ENCODE measurements around the gene SLC8B1.
A peak's percentile ranks its signal among the peaks of the same experiment; 100 is the strongest.
"Not testable (repeated sequence)": the region's sequence is repeated elsewhere in the genome, so short reads cannot be mapped to it uniquely, and the experiment has no call there.

Gene SLC8B1

DNA sequence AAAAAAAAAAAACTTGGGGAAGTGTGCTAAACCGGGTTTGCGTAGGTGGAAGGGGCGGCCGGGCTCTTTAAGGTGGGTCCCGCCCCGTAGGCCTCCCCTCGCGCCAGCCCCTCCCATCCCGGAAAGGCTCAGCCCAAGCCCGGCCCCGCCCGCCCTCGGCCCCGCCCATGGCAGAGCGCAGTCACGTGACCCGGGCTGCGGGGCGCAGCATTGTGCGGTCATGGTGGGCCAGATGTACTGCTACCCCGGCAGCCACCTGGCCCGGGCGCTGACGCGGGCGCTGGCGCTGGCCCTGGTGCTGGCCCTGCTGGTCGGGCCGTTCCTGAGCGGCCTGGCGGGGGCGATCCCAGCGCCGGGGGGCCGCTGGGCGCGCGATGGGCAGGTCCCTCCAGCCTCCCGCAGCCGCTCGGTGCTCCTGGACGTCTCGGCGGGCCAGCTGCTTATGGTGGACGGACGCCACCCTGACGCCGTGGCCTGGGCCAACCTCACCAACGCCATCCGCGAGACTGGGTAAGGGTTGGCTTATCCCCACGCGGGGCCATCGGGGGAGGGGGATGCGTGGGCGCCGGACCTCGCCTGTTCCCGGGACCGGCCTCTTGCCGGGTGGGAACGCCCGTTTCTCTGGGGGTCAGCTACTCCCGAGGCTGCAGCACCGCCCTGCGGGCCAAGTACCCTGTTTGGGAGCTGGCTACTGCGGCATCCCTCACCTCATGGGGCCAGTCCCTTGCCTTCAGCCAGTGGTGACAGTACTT, 23.6 kb upstream of the SLC8B1 start, which contains the start of gene PLBD2:
PLBD2 (plus strand) TSS at position 207 of the 752 bp plus-strand sequence; CDS start at position 221, 14 bp downstream.
- DNase-seq (ENCODE audit: low read depth in 2 of 3, low spot score in 1 of 3) = peak; percentile 90 to 94 (median 92)

DNA sequence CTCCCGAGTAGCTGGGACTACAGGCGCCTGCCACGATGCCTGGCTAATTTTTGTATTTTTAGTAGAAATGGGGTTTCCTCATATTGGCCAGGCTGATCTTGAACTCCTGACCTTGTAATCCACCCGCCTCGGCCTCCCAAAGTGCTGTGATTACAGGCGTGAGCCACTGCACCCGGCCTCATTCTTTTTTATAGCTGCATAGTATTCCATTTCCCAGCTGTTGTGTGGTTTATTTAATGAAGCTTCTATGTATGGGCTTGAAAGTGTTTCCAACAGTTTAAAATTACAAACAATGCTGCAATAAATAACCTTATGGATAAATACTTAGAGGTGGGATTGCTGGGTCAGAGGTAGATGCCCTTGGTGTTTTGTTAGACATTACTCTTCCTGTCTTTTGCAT, 19.3 kb upstream of the SLC8B1 start:
- DNase-seq (ENCODE audit: low read depth in 2 of 3, low spot score in 1 of 3) = not testable (repeated sequence)

DNA sequence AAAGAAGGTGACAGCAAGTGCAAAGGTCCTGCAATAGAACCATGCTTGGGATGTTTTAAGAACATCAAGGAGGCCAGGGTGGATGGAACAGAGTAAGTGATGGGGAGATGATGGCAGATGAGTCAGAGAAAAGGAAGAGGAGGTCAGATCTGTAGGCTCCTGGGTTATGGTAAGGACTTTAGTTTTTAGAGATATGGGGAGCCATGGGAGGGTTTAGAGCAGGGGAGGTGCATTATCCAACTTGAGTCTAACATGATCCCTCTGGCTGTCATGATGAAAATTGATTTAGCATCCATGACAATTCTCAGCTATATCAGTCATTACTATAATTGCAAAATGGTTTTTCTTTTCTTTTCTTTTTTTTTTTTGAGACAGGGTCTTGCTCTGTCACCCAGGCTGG, 16.2 kb upstream of the SLC8B1 start:
- DNase-seq (ENCODE audit: low read depth in 2 of 3, low spot score in 1 of 3) = no peak

DNA sequence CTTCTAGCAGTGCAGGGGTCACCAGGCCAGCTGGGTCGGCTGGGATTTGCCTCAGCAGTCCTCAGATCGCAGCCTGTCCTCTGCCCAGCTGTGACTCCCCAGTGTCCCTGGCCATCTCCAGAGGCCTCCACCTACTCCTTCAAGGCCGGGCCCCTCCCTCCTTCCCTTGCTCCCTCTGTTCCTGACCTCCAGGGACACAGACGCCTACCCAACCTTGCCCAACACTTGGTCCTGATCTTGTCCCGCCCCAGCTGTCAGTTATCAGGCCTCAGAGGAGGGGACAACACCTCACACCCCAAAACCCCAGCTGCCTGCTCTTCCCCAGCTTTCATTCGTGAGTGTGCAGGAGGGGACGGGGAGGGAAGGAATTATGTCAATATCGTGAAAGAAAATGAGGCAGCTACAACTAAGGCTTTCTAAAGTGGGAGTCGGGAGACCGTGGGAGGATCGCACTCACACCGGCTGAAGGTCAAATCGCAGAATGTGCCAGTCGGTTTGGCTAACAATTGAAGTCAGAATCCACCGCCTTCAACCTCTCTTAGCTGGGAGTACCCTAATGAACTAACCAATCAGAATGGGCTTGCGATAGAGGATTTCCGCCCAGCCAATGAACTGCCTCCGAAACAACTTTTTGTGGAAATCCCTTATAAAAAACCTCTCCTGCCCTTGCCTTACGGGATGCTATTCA, 14.1 kb upstream of the SLC8B1 start:
- DNase-seq (ENCODE audit: low read depth in 2 of 3, low spot score in 1 of 3) = no peak

DNA sequence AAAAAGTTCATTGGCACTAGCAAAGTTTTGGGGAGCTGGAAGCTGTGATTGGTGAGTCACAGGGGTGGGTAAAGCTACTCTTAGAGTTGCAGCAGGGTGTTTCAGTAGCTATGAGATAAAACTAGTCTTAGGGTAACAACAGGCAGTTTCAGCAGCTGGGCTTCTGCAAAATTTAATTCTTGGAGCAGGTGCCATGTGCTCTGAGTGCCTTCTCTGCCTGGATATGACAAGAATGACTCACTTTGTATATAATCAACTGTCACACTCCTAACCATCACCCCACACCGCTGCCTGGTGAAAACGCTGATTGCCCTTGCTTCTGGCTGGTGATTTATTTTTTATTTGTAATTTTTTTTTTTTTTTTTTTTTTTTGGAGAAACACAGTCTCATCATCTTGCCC, 13.0 kb upstream of the SLC8B1 start:
- DNase-seq (ENCODE audit: low read depth in 2 of 3, low spot score in 1 of 3) = no peak

DNA sequence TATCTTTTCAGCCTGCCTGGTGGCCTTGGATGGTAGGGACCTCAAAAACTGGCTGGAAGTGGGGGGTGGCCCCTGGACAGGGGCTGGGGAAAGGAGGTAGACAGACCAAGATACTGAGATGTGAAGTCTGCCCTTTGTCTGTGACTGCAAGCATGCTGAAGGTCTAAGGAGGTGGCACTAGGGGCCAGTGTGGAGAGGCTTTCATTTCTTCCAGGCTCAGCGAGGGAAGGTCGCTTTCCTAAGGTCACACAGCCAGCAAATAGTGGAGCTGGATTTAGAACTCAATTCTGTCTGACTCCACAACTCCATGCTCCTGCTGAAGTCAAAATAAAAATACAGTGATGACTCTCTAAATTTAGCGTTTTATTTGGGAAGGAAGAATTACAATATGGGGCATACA, 12.2 kb upstream of the SLC8B1 start:
- DNase-seq (ENCODE audit: low read depth in 2 of 3, low spot score in 1 of 3) = no peak

DNA sequence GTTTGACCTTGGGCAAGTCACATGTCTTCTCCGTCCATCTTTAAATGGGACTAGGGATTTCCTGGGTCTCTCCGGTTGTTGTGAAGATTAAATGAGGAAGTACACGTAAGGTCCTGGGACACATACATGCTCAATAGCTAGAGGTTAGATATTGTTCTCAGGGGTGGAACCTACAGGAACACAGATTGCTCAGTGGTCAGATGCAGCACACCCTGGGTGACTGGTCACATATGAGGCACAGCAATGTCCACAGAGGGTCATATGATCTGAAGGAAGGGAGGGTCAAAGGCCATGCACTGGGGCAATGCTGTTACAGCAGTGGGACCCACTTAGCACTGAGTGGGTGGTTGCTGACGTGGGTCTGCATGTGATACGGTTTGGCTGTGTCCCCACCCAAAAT, 11.4 kb upstream of the SLC8B1 start:
- no peak for DNase-seq (ENCODE audit: low read depth in 2 of 3, low spot score in 1 of 3)

DNA sequence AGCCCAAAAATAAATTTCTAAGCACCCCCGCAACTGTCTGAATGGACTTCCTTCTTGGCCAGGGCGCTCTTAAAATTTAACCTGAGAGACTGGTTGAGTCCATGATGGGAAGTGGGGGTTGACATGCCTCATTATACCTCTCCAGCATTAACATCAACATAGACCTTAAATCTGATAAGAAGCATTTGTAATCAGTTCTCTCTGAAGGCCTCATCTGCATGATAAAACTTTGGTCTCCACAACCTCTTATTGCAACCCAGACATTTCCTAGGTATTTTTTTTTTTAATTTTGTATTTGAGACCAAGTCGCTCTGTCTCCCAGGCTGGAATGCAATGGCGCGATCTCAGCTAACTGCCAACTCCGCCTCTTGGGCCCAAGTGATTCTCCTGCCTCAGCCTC, 10.4 kb upstream of the SLC8B1 start:
- DNase-seq (ENCODE audit: low read depth in 2 of 3, low spot score in 1 of 3) = no peak

DNA sequence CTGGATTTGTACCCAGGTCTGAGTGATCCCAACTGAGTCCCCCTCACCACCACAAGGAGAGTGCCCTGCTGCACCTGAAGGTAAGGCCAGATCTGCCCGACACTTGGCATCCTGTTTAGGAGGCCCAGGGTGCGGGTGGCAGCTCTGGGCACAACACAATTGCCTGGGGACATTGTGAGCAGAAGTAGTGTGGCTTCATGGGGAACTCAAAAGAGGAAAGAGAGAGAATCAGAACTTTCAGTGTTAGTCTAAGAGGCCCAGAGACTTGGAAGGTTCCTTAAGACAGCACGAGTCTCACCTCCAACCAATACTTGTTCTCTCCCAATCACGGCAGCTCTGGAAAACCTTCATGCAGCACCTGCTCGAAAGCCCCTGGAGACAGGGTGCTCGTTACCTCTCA, 6.6 kb upstream of the SLC8B1 start:
- DNase-seq (ENCODE audit: low read depth in 2 of 3, low spot score in 1 of 3) = no peak

DNA sequence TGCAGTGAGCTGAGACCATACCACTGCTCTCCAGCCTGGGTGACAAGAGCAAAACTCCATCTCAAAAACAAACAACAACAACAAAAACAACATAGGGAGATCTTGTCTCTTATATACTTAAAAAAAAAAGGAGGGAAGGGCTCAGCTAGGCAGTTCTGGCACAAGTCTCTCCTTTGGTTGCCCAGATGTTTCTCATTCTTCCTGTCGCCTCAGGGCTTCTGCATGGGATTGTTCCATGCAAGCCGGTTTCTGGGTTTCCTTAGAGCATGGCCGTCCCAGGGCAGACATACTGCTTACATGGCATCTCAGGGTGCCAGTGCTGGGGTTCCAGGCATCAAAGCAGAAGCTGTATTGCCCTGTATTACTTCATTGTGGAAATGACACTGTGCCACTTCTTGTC, 5.2 kb upstream of the SLC8B1 start:
- no peak for DNase-seq (ENCODE audit: low read depth in 2 of 3, low spot score in 1 of 3)

DNA sequence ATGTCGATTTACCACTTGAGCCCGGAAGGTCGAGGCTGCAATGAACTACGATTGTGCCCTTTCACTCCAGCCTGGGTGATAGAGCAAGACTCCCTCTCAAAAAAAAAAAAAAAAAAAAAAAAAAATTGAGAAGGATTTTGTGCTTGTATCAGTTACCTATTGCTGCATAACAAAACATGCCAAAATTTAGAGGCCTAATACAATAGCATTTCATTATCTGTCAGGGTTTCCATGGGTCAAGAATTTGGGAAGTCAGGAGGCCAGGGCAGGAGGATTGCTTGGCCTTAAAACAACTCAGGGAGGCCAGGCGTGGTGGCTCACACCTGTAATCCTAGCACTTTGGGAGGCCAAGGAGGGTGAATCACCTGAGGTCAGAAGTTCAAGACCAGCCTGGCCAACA, 4.6 kb upstream of the SLC8B1 start:
- no peak for DNase-seq (ENCODE audit: low read depth in 2 of 3, low spot score in 1 of 3)

DNA sequence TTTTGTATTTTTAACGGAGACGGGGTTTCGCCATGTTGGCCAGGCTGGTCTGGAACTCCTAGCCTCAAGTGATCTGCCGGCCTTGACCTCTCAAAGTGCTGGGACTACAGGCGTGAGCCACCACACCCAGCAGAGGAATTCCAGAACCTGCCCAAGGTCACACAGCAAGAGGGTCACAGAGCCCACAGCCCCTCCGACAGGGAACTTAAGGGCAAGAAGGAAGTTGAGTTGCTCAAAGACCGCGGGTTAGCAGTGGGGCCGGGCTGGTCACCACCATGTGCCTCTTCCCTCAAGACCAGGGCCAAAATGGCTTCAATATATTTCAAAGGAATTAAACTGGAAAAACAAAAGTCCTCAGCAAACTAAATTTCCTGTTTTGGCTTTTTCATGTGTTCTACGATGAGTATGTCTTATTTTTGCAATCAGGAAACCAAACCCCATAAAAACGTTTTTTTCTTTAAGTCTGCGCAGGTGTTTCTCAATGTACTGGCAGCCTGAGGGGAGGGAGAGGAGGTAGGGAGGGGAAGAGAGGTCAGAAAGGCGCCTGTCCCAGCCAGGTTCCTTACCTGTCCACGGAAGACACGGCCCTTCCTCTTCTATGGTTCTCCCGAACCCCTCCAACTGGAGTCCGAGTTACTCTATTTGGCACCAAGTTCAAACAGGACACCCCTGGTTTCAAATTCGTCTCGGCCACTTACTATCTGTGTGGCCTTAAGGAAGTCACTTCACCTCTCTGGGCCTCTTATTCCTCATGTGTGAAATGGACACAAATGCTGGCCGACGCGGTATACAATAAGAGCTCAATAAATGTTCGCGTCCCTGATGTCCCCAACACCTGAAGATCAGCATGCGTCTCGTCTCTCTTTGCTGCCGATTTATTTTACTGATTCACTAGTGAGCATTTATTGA, 778 bp downstream of the SLC8B1 start:
- DNase-seq (ENCODE audit: low read depth in 2 of 3, low spot score in 1 of 3) = no peak

DNA sequence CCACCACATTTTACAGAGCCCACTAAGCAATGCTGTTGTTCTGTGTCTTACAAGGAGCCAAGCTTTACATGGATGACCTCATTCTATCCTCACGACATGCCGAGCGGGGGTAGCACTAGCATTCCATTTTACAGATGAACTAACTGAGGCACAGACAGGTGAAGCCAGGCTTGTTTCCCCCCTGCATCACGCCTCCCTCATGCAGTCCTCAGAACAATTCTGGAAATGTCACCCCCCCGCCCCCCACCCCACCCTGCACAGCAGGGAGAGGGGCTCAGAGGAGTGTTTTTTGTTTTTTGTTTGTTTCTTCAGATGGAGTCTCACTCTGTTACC, 1.5 kb downstream of the SLC8B1 start:
- DNase-seq (ENCODE audit: low read depth in 2 of 3, low spot score in 1 of 3) = no peak

DNA sequence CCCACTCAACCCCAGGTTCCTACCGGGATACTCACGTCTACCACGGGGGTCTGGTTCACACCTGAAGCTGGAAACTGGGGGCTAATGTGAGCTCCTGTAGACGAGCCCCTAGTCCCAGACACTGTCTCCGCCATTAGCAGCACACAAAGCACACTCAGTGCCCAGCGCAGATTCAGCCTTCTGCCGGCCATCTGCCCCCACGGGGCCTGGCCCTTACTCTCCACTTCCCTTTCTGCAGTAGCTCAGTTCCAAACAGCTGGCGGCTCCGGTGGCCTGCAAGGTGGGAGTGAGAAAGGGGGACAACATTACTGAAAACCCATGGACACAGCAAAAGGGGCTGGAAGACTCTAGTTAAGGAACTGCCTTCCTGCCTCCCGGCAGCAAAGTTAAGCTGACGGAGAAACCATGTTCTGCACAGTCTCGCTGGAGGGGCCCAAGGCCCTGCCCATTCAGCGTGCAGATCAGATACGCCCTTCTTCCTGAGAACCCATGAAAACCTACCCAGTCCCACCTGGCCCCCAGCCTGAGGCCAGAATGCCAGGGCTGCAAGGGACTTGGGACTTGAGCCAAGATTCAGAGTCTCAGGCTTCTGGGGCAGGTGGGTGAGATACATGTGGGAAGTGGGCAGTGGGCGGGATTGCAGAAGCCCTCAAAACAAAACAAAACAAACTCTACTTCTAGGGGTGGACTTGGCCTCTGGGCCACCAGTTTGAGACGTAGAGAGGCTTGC, 2.1 kb downstream of the SLC8B1 start:
- no peak for DNase-seq (ENCODE audit: low read depth in 2 of 3, low spot score in 1 of 3)

DNA sequence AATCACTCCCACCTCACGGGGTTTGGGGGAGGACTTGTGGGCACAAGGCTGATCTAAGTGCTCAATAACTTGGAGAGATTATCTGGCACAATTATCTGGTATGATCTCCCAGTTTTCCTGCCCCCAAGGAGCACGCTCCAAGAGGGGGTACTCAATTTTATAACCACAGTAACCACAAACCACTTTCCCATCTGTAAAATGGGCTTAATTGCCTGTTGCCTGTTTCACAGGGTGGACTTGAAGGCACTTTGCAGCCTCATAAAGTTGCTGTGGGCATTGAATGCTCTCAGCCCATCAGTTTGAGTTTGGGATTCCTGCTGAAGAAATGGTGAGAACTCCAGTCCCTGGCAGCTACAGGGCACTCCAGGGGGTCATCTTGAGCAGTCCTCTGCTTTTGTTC, 4.4 kb downstream of the SLC8B1 start:
- no peak for DNase-seq (ENCODE audit: low read depth in 2 of 3, low spot score in 1 of 3)

DNA sequence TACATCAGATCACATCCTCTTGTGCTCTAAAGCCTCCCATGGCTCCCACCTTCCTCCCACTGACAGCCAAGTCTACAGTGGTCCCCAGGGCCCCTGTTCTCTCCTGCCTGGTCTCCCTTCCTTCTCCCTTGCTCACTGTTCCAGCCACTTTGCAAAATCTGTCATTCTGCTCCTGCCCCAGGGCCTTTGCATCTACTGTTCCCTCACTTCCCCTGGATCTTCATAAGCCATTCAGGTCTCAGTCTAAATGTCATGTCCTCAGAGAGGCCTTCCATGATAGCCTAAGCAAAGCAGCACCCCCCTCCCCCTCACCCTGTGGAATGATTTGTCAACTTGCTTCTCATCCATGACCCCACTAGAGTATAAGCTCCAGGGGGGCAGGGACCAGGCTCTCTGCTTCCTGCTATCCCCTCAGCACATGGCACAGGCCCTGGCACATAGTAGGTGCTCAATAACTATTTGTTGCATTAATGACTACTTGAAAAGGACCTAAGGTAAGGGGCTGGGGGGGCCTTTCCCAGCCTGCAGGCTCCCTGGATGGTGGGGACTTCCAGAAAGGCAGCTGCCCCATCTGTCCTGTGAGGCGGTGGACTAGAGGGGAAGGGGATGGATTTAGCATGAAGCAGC, 5.0 kb downstream of the SLC8B1 start:
- no peak for DNase-seq (ENCODE audit: low read depth in 2 of 3, low spot score in 1 of 3)

DNA sequence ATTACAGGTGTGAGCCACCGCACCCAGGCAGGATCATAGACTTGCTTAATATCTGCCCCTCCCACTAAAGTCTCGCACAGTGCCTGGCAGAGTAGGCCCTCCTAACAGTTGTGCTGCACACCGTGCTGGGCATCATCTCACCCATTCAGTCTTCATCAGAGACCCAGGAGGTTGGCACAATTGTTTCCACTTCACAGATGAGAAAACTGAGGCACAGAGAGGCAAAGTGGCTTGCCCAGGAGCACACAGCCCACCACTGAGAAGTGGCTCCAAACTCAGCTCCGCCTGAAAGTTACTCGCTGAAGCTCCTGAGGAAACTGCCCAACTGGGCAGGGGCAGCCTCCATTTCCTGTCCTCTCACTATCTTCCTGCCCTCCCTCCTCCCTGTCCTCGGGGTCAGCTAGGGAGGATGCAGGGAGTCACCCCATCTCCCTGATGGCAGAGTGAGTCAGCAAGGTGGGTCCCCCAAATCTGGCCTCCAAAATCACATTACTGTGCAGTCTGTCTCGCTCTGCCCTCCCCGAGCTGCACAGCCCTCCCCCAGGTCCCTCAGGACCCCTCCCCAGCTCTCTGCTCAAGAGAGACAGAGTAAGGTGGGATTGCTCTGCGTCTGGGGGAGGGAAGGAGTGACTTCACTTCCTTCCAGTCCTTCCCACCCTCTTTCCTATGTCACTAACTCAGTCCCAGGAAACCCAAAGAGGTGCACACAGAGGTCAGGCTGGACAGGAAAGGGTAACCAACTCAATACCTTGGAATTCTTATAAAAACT, 5.7 kb downstream of the SLC8B1 start:
- DNase-seq (ENCODE audit: low read depth in 2 of 3, low spot score in 1 of 3) = no peak

DNA sequence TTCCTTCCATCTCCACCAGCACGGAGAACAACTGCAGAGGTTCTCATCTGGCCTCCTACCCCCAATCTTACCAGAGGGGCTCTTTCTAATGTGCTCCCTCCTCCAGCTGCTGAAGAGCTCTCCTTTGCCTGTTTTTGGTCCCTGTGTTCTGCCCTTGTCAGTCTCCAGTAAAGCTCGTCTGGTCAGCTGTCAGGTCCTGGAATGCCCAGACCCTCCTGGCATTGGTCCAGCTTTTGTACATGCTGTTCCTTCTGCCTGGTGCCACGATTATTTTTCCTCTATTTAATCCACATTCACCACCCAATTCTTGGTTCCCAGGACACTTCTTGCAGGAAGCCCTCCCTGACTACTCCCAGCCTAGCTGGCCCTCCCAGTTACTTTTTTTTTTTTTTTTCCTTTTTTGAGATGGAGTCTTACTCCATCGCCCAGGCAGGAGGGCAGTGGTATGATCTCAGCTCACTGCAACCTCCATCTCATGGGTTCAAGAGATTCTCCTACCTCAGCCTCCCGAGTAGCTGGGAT, 6.5 kb downstream of the SLC8B1 start:
- DNase-seq (ENCODE audit: low read depth in 2 of 3, low spot score in 1 of 3) = no peak

DNA sequence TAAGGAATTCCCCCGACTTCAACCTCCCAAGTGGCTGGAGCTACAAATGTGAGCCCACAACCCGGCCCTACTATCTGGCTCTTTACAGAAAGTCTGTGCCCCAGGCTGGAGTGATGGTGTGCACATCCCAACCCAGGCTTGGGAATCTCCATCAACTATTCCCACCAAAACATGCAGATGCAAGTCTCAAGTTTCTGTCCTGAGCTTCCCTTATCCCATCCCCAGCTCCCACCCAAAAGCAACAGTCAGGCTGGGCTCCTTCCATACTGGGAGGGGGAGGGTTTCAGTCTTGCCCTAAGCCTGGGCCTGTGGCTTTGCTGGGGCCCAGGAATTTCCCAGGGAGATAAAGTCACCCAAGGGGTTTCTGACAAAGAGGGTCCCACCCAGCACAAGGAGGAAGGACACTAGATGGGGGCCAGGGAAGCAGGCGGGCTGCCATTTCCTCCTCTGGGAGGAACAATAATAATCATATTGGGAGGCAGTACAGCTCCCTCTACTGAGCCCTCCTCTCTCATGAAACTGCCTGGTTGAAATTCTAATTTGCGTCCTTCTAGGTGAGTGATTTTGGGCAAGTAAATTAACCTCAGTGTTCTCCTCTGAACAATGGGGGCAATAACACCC, 8.0 kb downstream of the SLC8B1 start:
- DNase-seq (ENCODE audit: low read depth in 2 of 3, low spot score in 1 of 3) = no peak

Data from stimulated activated CD4-positive, alpha-beta T cell treated with anti-CD3 and anti-CD28 coated beads, Interleukin-12 subunit alpha, Interleukin-12 subunit beta, amount 100 ng/mL, for 48 hours (primary cell).